Activated CD4-positive, CD25-positive, alpha-beta regulatory T cell treated with anti-CD3 and anti-CD28 coated beads, Interleukin-2, amount 50 U/mL, for 24 hours (primary cell): ENCODE measurements around the gene PRDM9.
"Not testable (repeated sequence)": the region's sequence is repeated elsewhere in the genome, so short reads cannot be mapped to it uniquely, and the experiment has no call there.

ENCODE experiments used
- ATAC-seq, 2 donors: fragments of 150-1000 bp; cut with Tn5 transposase; one replicate each; pipeline ENCODE4 v1.10.0; 2021; ENCODE audit warnings: mild to moderate bottlenecking in 1 of 2, moderate library complexity in 1 of 2

Gene PRDM9

GRCh38 chr5:23507278-23507685, at the start of gene PRDM9:
Gene PRDM9 (plus strand): TSS chr5:23507609. CDS start chr5:23509034, 1,425 bp downstream.
- ATAC-seq = no peak

DNA sequence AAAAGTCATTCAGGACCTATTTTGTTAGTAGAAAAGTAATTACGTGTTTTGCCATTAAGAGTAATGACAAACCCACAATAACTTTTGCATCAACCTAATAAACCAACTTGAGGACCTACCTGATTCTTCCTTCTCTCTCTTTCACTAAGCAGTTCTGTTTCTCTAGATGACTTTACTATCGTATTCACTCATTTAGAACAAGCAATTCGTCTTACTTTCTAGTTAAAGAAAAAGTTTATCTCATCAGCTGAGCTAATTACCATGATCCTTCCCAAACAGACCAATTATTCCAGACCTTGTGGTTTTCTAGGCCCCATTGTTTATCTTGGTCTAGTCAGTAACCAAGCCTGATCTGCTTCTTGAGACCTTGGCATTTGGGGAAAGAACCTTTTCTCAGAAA, 49.6 kb upstream of the PRDM9 start:
- ATAC-seq = no peak

DNA sequence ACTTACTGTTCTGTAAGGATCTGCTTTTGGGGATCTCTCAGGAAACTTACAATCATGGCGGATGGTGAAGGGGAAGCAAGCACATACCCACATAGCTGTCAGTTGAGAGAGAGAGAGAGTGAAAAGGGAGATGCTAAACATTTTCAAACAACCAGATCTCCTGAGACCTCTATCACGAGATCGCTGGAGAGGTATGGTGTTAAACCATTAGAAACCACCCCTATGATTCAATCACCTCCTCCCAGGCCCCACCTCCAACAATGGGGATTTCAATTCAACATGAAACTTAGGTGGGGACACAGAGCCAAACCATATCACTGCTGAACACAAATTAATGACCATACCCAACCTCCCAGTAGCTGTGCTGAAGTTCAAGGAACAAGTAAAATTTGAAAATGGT, 48.2 kb upstream of the PRDM9 start:
- ATAC-seq = no peak

GRCh38 chr5:23461576-23461975, 45.8 kb upstream of the PRDM9 start:
- ATAC-seq = no peak

DNA sequence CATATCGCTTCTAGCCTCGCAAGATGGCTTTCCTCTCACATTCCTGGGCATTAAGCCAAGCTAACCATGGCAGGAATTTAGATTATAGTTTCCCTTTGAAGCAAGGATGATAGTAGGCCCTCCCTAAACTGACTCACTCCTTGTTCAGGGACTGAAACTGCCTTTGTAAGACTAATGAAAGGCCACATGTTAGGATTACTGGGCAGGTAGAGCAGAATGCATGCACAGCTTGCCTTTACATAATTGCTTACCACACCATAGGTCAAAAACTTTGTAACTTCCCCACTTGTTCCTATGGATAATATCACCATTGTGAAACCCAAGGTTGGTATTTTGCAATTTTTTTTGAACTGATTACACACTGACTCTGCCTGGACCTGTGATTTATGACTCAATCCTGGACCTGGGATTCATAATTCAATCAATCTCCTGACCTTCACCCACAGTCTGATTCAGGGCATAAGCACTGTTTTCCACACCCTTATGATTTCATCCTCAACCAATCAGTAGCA, 41.0 kb upstream of the PRDM9 start:
- ATAC-seq = no peak

DNA sequence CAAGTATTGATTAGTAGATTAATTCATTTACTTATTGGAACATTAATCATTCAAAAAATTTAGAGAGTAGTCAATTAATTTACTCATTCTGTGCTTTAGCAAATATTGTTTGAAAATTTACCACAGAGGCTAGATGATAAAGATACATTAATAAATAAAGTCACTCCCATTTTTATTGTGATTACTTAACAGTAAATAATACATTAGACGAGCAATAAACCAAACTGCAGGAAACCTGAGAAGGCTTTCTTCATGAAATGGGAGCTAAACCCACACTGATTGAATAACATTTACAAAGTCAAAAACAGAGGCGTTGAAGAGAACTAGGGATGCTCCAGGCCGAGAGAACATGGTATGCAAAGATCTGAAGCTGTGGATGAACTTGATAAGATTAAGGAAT, 38.8 kb upstream of the PRDM9 start:
- ATAC-seq = no peak

GRCh38 chr5:23473915-23474314, 33.5 kb upstream of the PRDM9 start:
- ATAC-seq = no peak

DNA sequence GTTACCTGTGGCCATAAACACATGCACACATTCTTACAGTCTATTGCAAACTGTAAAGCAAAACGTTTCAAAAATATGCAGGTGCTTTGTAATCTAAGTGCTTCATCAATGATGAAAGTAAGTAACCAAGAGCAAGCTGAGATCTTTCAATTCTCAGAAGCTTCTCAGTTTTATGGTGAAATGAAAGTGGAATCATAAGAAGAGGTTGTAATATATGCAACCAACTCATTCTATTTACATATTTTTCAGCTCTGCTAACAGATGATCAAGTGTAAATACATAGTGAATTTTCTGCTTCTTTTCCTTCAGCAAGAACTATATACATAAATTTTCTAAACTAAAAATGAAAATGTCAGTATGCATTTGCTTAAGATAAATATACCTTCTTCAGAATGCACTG, 33.1 kb upstream of the PRDM9 start:
- ATAC-seq = no peak

DNA sequence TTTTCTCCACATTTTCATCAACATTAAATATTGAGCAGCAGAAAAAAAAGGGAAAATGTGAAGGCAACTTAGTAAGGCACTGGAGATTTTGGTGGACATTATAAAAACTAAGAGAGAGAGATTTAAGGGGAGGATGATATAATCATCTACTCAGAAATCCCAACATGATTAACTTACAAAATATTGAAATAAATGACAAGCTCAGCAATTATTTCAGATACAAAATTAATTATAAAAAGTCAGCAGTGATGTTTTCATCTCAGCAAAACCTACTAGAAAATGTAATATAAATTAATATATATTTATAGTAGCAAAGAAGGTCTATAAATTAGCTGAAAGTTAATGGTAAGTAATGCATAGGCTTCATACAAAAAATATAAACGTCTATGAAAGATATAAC, 30.8 kb upstream of the PRDM9 start:
- ATAC-seq = no peak

DNA sequence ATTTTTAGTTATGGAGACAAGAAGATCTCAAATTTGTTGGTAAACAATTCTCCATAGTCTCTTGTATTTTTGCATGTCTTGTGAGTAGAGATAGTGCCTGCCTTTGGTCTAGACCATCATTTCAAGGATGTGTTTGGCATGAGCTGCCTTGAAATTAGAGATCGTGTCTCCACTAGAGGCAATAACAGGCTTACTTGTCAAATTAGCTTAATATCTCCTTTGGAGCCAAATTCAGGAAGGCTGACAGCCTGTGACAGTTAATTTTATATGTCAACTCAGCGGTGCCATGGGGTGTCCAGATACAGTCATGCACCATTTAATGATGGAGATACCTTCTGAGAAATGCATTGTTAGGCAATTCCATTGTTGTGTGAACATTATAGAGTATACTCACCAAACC, 24.8 kb upstream of the PRDM9 start:
- no peak for ATAC-seq

- ATAC-seq = no peak
These were observed 24.3 kb upstream of the PRDM9 start for GRCh38 chr5:23483090-23483489.

GRCh38 chr5:23484096-23484495, 23.3 kb upstream of the PRDM9 start:
- ATAC-seq = no peak

GRCh38 chr5:23486227-23486626, 21.2 kb upstream of the PRDM9 start:
- not testable (repeated sequence) for ATAC-seq

DNA sequence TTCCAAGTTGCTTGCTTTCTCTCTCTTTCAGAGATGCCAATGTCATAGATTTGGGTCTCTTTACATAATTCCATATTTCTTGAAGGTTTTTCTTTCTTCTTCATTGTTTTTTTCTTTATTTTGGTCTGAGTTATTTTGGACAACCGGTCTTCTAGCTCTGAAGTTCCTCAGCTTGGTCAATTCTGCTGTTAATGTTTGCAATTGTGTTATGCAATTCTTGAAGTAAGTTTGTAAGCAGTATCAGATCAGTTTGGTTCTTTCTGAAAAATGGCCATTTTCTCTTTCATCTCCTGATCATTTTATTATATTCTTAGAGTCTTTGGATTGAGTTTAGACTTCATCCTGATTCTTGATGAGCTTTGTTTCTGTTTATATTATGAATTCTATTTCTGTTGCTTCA, 16.4 kb upstream of the PRDM9 start:
- ATAC-seq = no peak

DNA sequence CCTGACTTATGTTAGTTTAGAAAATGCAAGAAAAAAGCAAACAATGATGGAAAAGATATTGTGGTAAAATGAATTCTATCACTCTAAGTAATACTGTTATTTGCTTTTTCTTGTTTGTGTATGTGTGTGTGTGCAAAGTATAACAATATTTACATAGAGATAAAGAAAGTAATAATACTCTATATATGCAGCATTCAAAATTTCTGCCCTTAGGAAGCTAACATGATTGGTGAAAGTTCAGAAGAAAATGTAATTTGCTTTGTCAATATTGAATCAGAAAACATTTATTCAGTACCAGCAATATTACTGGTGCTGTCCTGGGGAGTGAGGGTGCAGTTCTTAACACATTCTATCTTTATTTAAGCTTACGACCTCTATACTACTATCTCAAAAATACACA, 12.9 kb upstream of the PRDM9 start:
- no peak for ATAC-seq

- ATAC-seq = no peak
These were observed 10.8 kb upstream of the PRDM9 start for GRCh38 chr5:23496576-23496975.

DNA sequence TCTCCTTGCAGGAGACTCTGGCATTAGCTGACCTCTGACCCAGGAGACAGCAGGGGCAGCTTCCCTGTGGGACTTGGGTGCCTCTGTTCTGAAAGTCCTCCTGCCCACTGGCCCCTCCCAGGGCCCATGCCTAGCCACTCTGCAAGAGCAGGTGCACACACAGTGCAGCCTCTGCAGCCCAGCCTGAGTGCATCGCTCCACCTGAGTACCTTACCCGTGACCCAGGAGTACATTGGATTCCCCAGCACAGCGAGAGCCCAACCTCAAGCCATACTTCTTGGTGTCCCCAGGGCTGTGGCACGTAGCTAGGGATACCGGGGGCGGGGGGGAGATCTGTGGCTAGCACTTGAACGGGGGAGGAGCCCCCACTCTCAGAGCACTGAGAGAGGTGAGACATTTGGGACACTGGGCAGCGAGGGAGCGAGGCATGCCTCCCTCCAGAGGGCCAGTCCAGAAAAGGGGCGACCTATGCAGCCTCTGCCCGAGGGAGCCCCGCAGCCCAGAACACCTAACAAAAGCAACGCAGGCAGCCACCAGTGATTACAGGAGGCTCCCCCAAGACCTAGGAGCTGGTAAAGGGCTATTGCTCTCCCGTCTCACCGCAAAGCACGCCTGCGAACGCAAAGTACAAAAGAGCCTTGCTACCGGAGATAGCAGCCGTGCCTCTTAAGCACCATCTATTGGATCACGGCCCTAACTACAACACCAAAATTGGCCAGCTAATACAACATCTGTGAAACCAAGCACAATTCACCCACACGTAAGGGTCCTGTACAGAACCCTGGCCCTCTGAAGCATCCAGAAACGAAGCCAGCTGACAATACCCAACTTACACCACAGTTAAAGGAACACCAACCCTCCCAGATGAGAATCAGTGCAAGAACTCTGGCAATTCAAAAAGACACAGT, 826 bp upstream of the PRDM9 start:
- ATAC-seq = peak in 1 of 2 donors; percentile 43

DNA sequence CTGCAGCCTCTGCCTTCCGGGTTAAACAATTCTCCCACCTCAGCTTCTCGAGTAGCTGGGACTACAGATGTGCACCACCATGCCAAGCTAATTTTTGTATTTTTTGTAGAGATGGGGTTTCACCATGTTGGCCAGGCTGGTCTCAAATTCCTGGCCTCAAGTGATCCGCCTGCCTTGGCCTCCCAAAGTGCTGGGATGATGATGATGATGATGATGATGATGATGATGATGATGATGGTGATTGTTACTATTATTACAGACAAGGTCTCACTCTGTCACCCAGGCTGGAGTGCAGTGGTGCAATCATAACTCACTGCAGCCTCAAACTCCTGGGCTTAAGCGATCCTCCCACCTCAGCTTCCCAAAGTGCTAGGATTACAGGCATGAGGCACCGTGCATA, 3.0 kb downstream of the PRDM9 start:
- not testable (repeated sequence) for ATAC-seq

- no peak for ATAC-seq
These were observed 15.1 kb downstream of the PRDM9 start for GRCh38 chr5:23522553-23522952.

GRCh38 chr5:23523031-23523430, 15.6 kb downstream of the PRDM9 start:
- ATAC-seq = no peak

DNA sequence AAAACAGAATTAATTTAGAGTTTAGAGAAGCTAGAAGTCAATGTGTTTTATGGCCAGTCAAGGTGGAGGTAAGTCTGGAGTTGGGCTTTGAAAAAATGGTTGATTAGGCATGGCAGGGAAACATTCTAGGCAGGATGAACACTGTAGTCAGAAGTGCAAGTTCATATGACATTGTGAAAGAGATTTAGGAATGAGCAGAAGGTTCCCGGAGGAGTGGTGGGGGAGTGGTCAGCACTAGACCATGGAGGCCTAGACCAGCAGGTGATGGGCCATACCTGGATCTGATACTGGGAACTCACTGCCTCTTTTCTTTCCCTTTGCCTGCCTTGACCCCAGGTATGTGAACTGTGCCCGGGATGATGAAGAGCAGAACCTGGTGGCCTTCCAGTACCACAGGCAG, 16.6 kb downstream of the PRDM9 start:
- no peak for ATAC-seq

GRCh38 chr5:23525751-23526150, 18.3 kb downstream of the PRDM9 start:
- ATAC-seq = no peak

GRCh38 chr5:23526616-23527015, 19.2 kb downstream of the PRDM9 start:
- ATAC-seq = not testable (repeated sequence)

DNA sequence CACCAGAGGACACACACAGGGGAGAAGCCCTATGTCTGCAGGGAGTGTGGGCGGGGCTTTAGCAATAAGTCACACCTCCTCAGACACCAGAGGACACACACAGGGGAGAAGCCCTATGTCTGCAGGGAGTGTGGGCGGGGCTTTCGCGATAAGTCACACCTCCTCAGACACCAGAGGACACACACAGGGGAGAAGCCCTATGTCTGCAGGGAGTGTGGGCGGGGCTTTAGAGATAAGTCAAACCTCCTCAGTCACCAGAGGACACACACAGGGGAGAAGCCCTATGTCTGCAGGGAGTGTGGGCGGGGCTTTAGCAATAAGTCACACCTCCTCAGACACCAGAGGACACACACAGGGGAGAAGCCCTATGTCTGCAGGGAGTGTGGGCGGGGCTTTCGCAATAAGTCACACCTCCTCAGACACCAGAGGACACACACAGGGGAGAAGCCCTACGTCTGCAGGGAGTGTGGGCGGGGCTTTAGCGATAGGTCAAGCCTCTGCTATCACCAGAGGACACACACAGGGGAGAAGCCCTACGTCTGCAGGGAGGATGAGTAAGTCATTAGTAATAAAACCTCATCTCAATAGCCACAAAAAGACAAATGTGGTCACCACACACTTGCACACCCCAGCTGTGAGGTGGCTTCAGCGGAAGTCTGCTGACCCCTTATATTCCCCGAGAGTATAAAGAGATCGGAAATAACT, 20.0 kb downstream of the PRDM9 start:
- ATAC-seq = not testable (repeated sequence)
